H9 (cell line): ENCODE results near the gene VMAC. TPM values are rescaled to one million over a fixed set of nuclear protein-coding genes. Genes with fewer than 3 reads are reported as not detected.

Experiments used
- DNase-seq: peaks from one replicate; pipeline ENCODE4 v3.0.0-alpha.2; 2017
- H2AFZ ChIP-seq: one replicate; pipeline ENCODE4 v1.6.1; 2013; ENCODE audit warnings: mild to moderate bottlenecking, low read length, control low read depth, moderate library complexity
- H2AK5ac ChIP-seq: 2 replicates; pipeline ENCODE4 v1.6.1; 2013; ENCODE audit warnings: low read length, control low read depth, mixed read lengths; ENCODE audit not compliant: insufficient read length
- H2BK120ac ChIP-seq: one replicate; pipeline ENCODE4 v1.6.1; 2013; ENCODE audit warnings: low read depth, mild to moderate bottlenecking, low read length, control low read depth, inconsistent platforms; ENCODE audit not compliant: poor library complexity, severe bottlenecking
- H2BK12ac ChIP-seq: 2 replicates; pipeline ENCODE4 v1.6.1; 2013; ENCODE audit warnings: low read length, control low read depth, mixed read lengths, low read depth; ENCODE audit not compliant: insufficient read length
- H2BK15ac ChIP-seq: 2 replicates; pipeline ENCODE4 v1.6.1; 2013; ENCODE audit warnings: low read depth, low read length, control low read depth
- H2BK20ac ChIP-seq: one replicate; pipeline ENCODE4 v1.6.1; 2013; ENCODE audit warnings: low read depth, mild to moderate bottlenecking, low read length, control low read depth, inconsistent platforms; ENCODE audit not compliant: poor library complexity, severe bottlenecking
- H2BK5ac ChIP-seq: 2 replicates; pipeline ENCODE4 v1.6.1; 2013; ENCODE audit warnings: low read length, control low read depth, mixed read lengths; ENCODE audit not compliant: insufficient read length
- H3K14ac ChIP-seq: 2 replicates; pipeline ENCODE4 v1.6.1; 2013; ENCODE audit warnings: low read length, control low read depth; ENCODE audit not compliant: insufficient read depth
- H3K18ac ChIP-seq: 2 replicates; pipeline ENCODE4 v1.6.1; 2013; ENCODE audit warnings: low read depth, mild to moderate bottlenecking, mixed read lengths, low read length, control low read depth; ENCODE audit not compliant: insufficient read length
- H3K23ac ChIP-seq: 2 replicates; pipeline ENCODE4 v1.6.1; 2013; ENCODE audit warnings: low read length, control low read depth, mixed read lengths, low read depth; ENCODE audit not compliant: insufficient read length
- H3K23me2 ChIP-seq: 2 replicates; pipeline ENCODE4 v1.6.1; 2013; ENCODE audit warnings: low read depth, mild to moderate bottlenecking, mixed read lengths, low read length, control low read depth; ENCODE audit not compliant: insufficient read length, poor library complexity, severe bottlenecking
- H3K27ac ChIP-seq: 2 replicates; pipeline ENCODE4 v1.5.1; 2013; ENCODE audit warnings: low read length, control low read depth, mixed read lengths, low read depth; ENCODE audit not compliant: insufficient read length
- H3K27me3 ChIP-seq: 2 replicates; pipeline ENCODE4 v1.6.1; 2013; ENCODE audit warnings: low read length, control low read depth, inconsistent platforms; ENCODE audit not compliant: insufficient read depth
- H3K4ac ChIP-seq: 2 replicates; pipeline ENCODE4 v1.6.1; 2013; ENCODE audit warnings: low read depth, mild to moderate bottlenecking, control low read depth, inconsistent platforms, low read length, moderate library complexity
- H3K4me1 ChIP-seq: 2 replicates; pipeline ENCODE4 v1.6.1; 2013; ENCODE audit warnings: low read length, control low read depth, inconsistent platforms; ENCODE audit not compliant: insufficient read depth
- H3K4me2 ChIP-seq: 2 replicates; pipeline ENCODE4 v1.6.1; 2013; ENCODE audit warnings: low read length, control low read depth, mixed read lengths; ENCODE audit not compliant: insufficient read length, insufficient read depth
- H3K56ac ChIP-seq: 2 replicates; pipeline ENCODE4 v1.6.1; 2013; ENCODE audit warnings: low read depth, mild to moderate bottlenecking, mixed read lengths, low read length, control low read depth; ENCODE audit not compliant: insufficient read length
- H3K79me1 ChIP-seq: 2 replicates; pipeline ENCODE4 v1.6.1; 2013; ENCODE audit warnings: low read depth, mild to moderate bottlenecking, moderate library complexity, low read length, control low read depth, inconsistent platforms; ENCODE audit not compliant: insufficient read depth, poor library complexity, severe bottlenecking
- H3K79me2 ChIP-seq: 2 replicates; pipeline ENCODE4 v1.6.1; 2013; ENCODE audit warnings: low read length, control low read depth, inconsistent platforms; ENCODE audit not compliant: insufficient read depth
- H3K9ac ChIP-seq: 2 replicates; pipeline ENCODE4 v1.6.1; 2013; ENCODE audit warnings: low read length, control low read depth, mixed read lengths; ENCODE audit not compliant: insufficient read length; ENCODE audit errors: extremely low read depth
- H3K9me3 ChIP-seq: one replicate; pipeline ENCODE4 v1.6.1; 2013; ENCODE audit warnings: low read depth, low read length, inconsistent platforms; ENCODE audit not compliant: control insufficient read depth
- H3T11ph ChIP-seq: one replicate; pipeline ENCODE4 v1.6.1; 2013; ENCODE audit warnings: mild to moderate bottlenecking, low read length, control low read depth, inconsistent platforms
- H4K20me1 ChIP-seq: one replicate; pipeline ENCODE4 v1.6.1; 2013; ENCODE audit not compliant: control insufficient read depth, insufficient read length, insufficient read depth
- H4K5ac ChIP-seq: 2 replicates; pipeline ENCODE4 v1.6.1; 2013; ENCODE audit warnings: low read depth, mild to moderate bottlenecking, mixed read lengths, low read length, control low read depth; ENCODE audit not compliant: insufficient read length
- H4K8ac ChIP-seq: replicated peaks from 2 replicates; pipeline ENCODE4 v1.6.1; 2013; ENCODE audit warnings: low read length, control low read depth, mixed read lengths, low read depth; ENCODE audit not compliant: insufficient read length
- H4K91ac ChIP-seq: 2 replicates; pipeline ENCODE4 v1.6.1; 2013; ENCODE audit warnings: low read depth, mild to moderate bottlenecking, moderate library complexity, mixed read lengths, low read length, control low read depth; ENCODE audit not compliant: insufficient read length
- H3K27ac Mint-ChIP-seq, 3 experiments: 2 replicates in 2 of 3; 3 replicates in 1 of 3; pipeline ENCODE4 v1.8.0; 2020 to 2021; ENCODE audit warnings: mixed read lengths in 3 of 3, mild to moderate bottlenecking in 1 of 3, moderate library complexity in 1 of 3
- H3K27me3 Mint-ChIP-seq: 2 replicates; pipeline ENCODE4 v1.8.0; 2021; ENCODE audit warnings: low read depth, mild to moderate bottlenecking, moderate library complexity, mixed read lengths
- H3K36me3 Mint-ChIP-seq, 3 experiments: 2 replicates in 2 of 3; 3 replicates in 1 of 3; pipeline ENCODE4 v1.8.0; 2020 to 2021; ENCODE audit warnings: low read depth in 3 of 3, mixed read lengths in 3 of 3; ENCODE audit not compliant: insufficient read depth in 1 of 3
- H3K4me1 Mint-ChIP-seq, 2 experiments: 2 replicates each; pipeline ENCODE4 v1.8.0; 2020; ENCODE audit warnings: mixed read lengths in 2 of 2
- H3K4me3 Mint-ChIP-seq, 2 experiments: 2 replicates in 1 of 2; 3 replicates in 1 of 2; pipeline ENCODE4 v1.8.0; 2020 to 2021; ENCODE audit warnings: mild to moderate bottlenecking in 2 of 2, mixed read lengths in 2 of 2, moderate library complexity in 1 of 2
- H3K9me3 Mint-ChIP-seq, 2 experiments: 2 replicates in 1 of 2; 3 replicates in 1 of 2; pipeline ENCODE4 v1.8.0; 2020; ENCODE audit warnings: mild to moderate bottlenecking in 2 of 2, mixed read lengths in 2 of 2, moderate library complexity in 1 of 2
- CTCF ChIP-seq: fragments of 200-600 bp; sonication (generic); conservative IDR thresholded peaks from 3 replicates; pipeline ENCODE4 v1.8.0; 2021; ENCODE audit warnings: antibody characterized with exemption, mild to moderate bottlenecking
- WGBS: extraction: QIAGEN DNeasy Blood & Tissue Kit; methylation state at CpG from one replicate; pipeline ENCODE4 v1.1.7; 2013; ENCODE audit warnings: missing lambda C conversion rate, low lambda C conversion rate, mixed read lengths; ENCODE audit not compliant: insufficient read length; ENCODE audit errors: extremely low coverage; 5-methylcytosine and 5-hydroxymethylcytosine counted together
- total RNA-seq: library from RNA; stranded (reverse); gene quantifications from 2 replicates; pipeline ENCODE4 v1.2.1, GENCODE V29; 2021

The VMAC gene
- total RNA-seq, 1 experiment from 2014 or later = 2.2 TPM

GRCh38 chr19:5934774-5935472, 30.3 kb downstream of the VMAC start:
- H2AFZ ChIP-seq = no peak overlapping the region
- no peak overlapping the region for H3K14ac ChIP-seq
- no peaks in the 10 kb centered on the region for H3K9me3 ChIP-seq
- H3K56ac ChIP-seq = no peak overlapping the region
- no peak overlapping the region for H3K4ac ChIP-seq
- no peak overlapping the region for H4K91ac ChIP-seq
- no peak overlapping the region for H3K4me3 Mint-ChIP-seq
- H3K27me3 ChIP-seq = no peaks in the 10 kb centered on the region
- no peak overlapping the region for H2BK12ac ChIP-seq
- DNase-seq = no peak
- no peak overlapping the region for H3T11ph ChIP-seq
- no peak overlapping the region; a peak in 1 of 7 replicates for H3K27ac Mint-ChIP-seq
- H2BK15ac ChIP-seq = no peak overlapping the region
- no peak overlapping the region for H2AK5ac ChIP-seq
- H4K8ac ChIP-seq = no peak overlapping the region
- no peak overlapping the region for H2BK20ac ChIP-seq
- peaks cover 8 to 64% (median 52%) of the 10 kb centered on the region in 3 experiments; a peak in 6 of 7 replicates for H3K36me3 Mint-ChIP-seq
- H2BK120ac ChIP-seq = no peak overlapping the region
- H2BK5ac ChIP-seq = no peak overlapping the region
- H3K23me2 ChIP-seq = no peaks in the 10 kb centered on the region
- H4K20me1 ChIP-seq = no peaks in the 10 kb centered on the region
- no peak overlapping the region for H3K9ac ChIP-seq
- H3K27me3 Mint-ChIP-seq = no peaks in the 10 kb centered on the region; the same call in 1 of the 2 replicates
- H3K79me2 ChIP-seq = no peaks in the 10 kb centered on the region
- no peak overlapping the region for H3K23ac ChIP-seq
- no peaks in the 10 kb centered on the region for H3K4me1 ChIP-seq
- H3K27ac ChIP-seq = no peak overlapping the region
- H4K5ac ChIP-seq = no peak overlapping the region
- no peak for TF ChIP-seq CTCF
- WGBS = no CpG with 5 or more reads among the region's 16 CpGs
- peaks cover 0 to 7% of the 10 kb centered on the region in 2 experiments; a peak in 1 of 4 replicates for H3K4me1 Mint-ChIP-seq
- H3K9me3 Mint-ChIP-seq = no peaks in the 10 kb centered on the region
- no peak overlapping the region for H3K4me2 ChIP-seq
- H3K79me1 ChIP-seq = no peaks in the 10 kb centered on the region
- H3K18ac ChIP-seq = no peak overlapping the region
